ENCODE measurements around the gene PTPN4.

Gene PTPN4

GRCh38 chr2:119759451-119760236, at the start of gene PTPN4:
Gene PTPN4 (plus strand): TSS chr2:119759922. CDS start chr2:119809854, 49,932 bp downstream.
- H3K4me3 ChIP-seq = peak within 1 kb of the TSS; percentile 86
- no peak for TF ChIP-seq CTCF (IDR thresholded peaks at IDR 0.05)
- DNase-seq (ENCODE audit: low spot score) = peak; percentile 96
- H3K27ac ChIP-seq = peak within 1 kb of the TSS; percentile 72 to 90

DNA sequence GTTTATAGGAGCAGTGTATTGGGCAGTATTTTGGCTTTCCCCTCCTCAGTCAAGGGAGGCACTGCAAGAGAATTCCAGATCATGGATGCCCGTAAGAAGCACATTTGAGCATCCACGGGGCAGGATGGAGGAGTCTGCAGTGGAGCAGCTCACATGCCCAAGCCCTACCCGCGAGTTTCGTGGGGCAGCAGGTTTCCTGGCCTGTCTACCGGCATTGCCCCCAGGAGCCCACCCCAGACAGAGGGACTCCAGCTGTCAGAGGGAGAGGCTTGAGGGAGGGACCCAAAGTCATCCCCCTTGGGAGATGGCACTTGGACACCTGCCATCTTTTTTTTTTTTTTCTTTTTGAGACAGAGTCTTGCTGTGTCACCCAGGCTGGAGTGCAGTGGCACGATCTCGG, 49.4 kb upstream of the PTPN4 start:
- no peak for TF ChIP-seq CTCF (IDR thresholded peaks at IDR 0.05)
- DNase-seq (ENCODE audit: low spot score) = no peak
- no peak overlapping the region for H3K27ac ChIP-seq

DNA sequence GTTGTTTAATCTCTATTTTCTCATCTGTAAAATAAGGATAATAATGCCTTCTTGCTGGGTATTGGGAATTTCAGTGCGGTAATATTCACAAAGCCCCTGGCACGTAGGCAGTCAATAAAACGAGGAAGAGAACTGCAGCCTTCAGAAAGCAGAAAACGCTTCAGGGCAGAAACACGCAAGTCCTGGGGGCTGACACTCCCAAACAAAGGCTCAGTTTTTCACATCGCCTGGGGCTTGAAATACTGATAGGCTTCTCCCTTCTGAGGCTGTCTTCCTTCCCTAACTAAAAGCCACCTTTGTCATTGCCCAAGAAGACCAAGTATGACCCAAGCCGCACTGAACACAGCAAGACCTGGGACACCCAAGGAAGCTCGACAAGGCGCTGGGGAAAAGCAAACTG, 48.4 kb upstream of the PTPN4 start:
- no peak for DNase-seq (ENCODE audit: low spot score)
- H3K4me3 ChIP-seq = no peak overlapping the region
- H3K27ac ChIP-seq = no peak overlapping the region
- TF ChIP-seq CTCF (IDR thresholded peaks at IDR 0.05) = no peak

More for the DNA sequence above, 49.4 kb upstream of the PTPN4 start:
- H3K4me3 ChIP-seq = no peak overlapping the region

- Histone ChIP-seq H3K4me3 (no peak overlapping the region), H3K27ac (no peak overlapping the region)
- no peak for TF ChIP-seq CTCF (IDR thresholded peaks at IDR 0.05)
- no peak for DNase-seq (ENCODE audit: low spot score)
Measured at GRCh38 chr2:119712571-119712970, 47.2 kb upstream of the PTPN4 start.

GRCh38 chr2:119713819-119714490, 45.8 kb upstream of the PTPN4 start:
- no peak for TF ChIP-seq CTCF (IDR thresholded peaks at IDR 0.05)
- no peak for DNase-seq (ENCODE audit: low spot score)
- Histone ChIP-seq H3K27ac (no peak overlapping the region), H3K4me3 (no peak overlapping the region)

- Histone ChIP-seq H3K27ac (no peak overlapping the region), H3K4me3 (no peak overlapping the region)
- no peak for DNase-seq (ENCODE audit: low spot score)
- TF ChIP-seq CTCF (IDR thresholded peaks at IDR 0.05) = no peak
Measured at GRCh38 chr2:119715409-119716283, 44.1 kb upstream of the PTPN4 start.
